ENCODE results near the gene SMIM33.

SMIM33 gene

DNA sequence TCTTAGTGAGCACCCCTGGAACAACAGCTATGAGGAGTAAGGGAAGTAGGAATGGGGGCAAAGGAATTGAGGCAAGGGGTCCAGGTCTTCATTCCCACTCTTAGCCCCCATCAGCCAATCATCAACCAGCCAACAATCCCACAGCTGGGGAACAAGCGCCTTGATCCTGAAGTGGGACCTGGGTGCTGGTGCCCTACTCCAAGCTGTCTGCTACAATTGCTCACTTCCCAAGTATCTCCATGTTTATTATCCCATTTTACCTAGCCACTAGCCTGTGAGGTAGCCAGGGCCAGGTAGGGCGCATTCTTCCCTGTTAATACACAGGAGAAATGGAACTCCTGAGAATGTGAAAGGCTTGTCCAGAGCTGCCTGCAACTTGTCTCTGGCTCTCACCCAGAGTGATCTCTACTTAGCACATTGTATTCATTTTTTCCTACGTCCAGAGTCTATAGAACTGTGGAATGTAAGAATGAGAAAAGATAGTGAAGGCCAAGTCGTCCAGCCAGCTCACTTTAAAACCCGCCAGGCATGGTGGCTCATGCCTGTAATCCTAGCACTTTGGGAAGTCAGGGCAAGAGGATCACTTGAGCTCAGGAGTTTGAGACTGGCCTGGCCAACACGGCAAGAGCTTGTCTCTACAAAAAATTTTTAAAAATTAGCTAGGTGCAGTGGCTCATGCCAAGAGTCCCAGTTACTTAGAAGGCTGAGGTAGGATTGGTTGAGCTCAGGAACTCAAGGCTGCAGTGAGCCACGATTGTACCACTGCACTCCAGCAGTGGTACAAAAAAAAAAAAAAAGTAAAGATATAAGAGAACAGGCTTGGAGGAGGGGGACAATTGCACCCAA is 25.3 kb upstream of the SMIM33 start:
- no peak overlapping the region for H3K4me3 ChIP-seq (ENCODE audit: low read depth in 1 of 2, low read length in 1 of 2)
- H3K36me3 ChIP-seq: no peaks in the 10 kb centered on the region
- no peak overlapping the region for H3K27ac ChIP-seq
- H3K4me1 ChIP-seq (ENCODE audit: control insufficient read depth in 1 of 2, insufficient read depth in 1 of 2, low read depth in 1 of 2, low read length in 1 of 2): no peaks in the 10 kb centered on the region
- TF ChIP-seq, protein P1, sequence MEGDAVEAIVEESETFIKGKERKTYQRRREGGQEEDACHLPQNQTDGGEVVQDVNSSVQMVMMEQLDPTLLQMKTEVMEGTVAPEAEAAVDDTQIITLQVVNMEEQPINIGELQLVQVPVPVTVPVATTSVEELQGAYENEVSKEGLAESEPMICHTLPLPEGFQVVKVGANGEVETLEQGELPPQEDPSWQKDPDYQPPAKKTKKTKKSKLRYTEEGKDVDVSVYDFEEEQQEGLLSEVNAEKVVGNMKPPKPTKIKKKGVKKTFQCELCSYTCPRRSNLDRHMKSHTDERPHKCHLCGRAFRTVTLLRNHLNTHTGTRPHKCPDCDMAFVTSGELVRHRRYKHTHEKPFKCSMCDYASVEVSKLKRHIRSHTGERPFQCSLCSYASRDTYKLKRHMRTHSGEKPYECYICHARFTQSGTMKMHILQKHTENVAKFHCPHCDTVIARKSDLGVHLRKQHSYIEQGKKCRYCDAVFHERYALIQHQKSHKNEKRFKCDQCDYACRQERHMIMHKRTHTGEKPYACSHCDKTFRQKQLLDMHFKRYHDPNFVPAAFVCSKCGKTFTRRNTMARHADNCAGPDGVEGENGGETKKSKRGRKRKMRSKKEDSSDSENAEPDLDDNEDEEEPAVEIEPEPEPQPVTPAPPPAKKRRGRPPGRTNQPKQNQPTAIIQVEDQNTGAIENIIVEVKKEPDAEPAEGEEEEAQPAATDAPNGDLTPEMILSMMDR (IDR thresholded peaks at IDR 0.05): no peak
- H3K9me3 ChIP-seq: no peaks in the 10 kb centered on the region
- no peaks in the 10 kb centered on the region for H3K27me3 ChIP-seq

DNA sequence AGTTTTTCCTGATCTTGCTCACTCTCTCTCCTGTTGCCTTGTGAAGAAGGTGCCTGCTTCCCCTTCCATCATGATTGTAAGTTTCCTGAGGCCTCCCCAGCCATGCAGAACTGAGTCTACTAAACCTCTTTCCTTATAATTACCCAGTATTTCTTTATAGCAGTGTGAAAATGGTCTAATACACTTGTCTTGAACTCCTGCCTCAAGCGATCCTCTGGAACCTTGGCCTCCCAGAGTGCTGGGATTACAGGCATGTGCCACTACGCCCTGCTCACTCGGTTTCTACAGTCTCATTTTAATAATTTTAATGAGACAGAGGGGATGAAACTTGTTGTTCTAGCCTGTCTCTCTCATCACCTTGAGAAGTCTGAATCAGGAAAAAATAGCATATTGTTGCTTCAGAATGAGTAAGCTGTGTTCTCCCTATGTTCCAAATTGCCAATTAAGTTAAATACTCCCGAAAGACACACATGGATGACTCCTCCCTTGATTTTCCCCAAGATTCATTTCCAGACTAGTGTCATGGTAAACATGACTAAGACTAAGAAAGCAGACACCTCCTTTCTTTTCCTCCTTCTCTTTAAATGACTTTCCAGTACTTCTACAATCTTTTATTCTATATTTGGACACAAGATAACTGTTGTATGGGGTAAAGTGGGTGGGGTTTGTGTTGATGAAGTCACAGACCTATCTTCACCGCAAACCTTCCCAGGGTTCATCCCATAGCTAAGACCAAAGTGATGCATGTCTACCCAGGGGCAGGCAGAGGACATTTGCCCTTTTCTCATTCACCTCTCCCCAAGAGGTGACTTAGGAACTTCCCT is 23.6 kb upstream of the SMIM33 start:
- Histone ChIP-seq H3K27me3 (no peaks in the 10 kb centered on the region), H3K36me3 (no peaks in the 10 kb centered on the region), H3K9me3 (no peaks in the 10 kb centered on the region), H3K4me3 (ENCODE audit: low read depth in 1 of 2, low read length in 1 of 2) (no peak overlapping the region), H3K27ac (no peak overlapping the region), H3K4me1 (ENCODE audit: control insufficient read depth in 1 of 2, insufficient read depth in 1 of 2, low read depth in 1 of 2, low read length in 1 of 2) (no peaks in the 10 kb centered on the region)
- TF ChIP-seq, protein P1 (IDR thresholded peaks at IDR 0.05): no peak

- Histone ChIP-seq H3K4me1 (ENCODE audit: control insufficient read depth in 1 of 2, insufficient read depth in 1 of 2, low read depth in 1 of 2, low read length in 1 of 2) (no peaks in the 10 kb centered on the region), H3K9me3 (no peaks in the 10 kb centered on the region), H3K36me3 (no peaks in the 10 kb centered on the region), H3K4me3 (ENCODE audit: low read depth in 1 of 2, low read length in 1 of 2) (no peak overlapping the region), H3K27me3 (no peaks in the 10 kb centered on the region), H3K27ac (no peak overlapping the region)
- TF ChIP-seq, protein P1 (IDR thresholded peaks at IDR 0.05): no peak
These were observed 19.6 kb upstream of the SMIM33 start for GRCh38 chr5:139451176-139451575.

DNA sequence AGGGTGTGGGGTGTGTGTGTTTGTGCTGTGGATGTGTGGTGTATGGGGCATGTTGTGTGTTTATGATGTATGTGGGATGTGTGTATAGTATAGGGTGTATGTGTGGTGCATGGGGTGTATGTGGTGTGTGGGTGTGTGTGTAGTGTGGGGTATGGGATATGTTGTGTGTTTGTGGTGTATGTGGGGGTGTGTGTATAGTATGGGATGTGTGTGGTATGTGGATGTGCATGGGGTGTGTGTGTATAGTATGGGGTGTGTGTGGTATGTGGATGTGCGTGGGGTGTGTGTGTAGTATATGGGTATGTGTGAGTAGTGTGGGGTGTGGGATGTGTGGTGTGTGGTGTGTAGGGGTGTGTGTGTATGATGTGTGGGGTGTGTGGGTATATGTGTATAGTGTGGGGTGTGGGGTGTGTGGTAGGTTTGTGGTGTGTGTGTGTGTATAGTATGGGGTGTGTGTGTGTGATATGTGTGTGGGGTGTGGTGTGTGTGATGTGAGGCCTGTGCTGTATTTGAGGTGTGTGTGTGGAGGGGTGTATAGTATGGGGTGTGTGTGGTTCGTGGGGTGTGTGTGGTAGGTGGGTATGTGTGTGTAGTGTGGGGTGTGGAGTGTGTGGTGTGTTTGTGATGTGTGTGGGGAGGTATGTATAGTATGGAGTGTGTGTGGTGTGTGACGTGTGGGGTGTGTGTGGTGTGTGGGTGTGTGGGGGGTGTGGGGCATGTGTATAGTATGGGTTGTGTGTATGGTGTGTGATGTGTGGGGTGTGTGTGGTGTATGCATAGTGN is 18.7 kb upstream of the SMIM33 start:
- no peak overlapping the region for H3K27ac ChIP-seq
- H3K36me3 ChIP-seq: no peaks in the 10 kb centered on the region
- H3K4me1 ChIP-seq (ENCODE audit: control insufficient read depth in 1 of 2, insufficient read depth in 1 of 2, low read depth in 1 of 2, low read length in 1 of 2): no peaks in the 10 kb centered on the region
- TF ChIP-seq, protein P1 (IDR thresholded peaks at IDR 0.05): no peak
- no peaks in the 10 kb centered on the region for H3K27me3 ChIP-seq
- no peaks in the 10 kb centered on the region for H3K9me3 ChIP-seq
- no peak overlapping the region for H3K4me3 ChIP-seq (ENCODE audit: low read depth in 1 of 2, low read length in 1 of 2)

Data from neutrophil (primary cell).